Left ventricle myocardium superior (tissue), 1 donor: ENCODE results near the gene DPP9. TPM values are rescaled to one million over a fixed set of nuclear protein-coding genes. Genes with fewer than 3 reads are reported as not detected.
"Not testable (repeated sequence)": the region's sequence is repeated elsewhere in the genome, so short reads cannot be mapped to it uniquely, and the experiment has no call there.

Experiments
- ATAC-seq: fragments of 200-7000 bp; cut with Tn5 transposase; one replicate; pipeline ENCODE4 v1.9.1; 2020; ENCODE audit warnings: mild to moderate bottlenecking, moderate library complexity
- DNase-seq: peaks from one replicate; pipeline ENCODE4 v3.0.0-alpha.2; 2020
- intact Hi-C: fragments of 100-400 bp; cut with micrococcal nuclease; formaldehyde crosslinking; loops from one replicate; pipeline ENCODE4 v1.11.0; 2022
- total RNA-seq: library from RNA; stranded (reverse); fragmentation: NEBNext Ultra II Directional; extraction: Animal tissue kit (Norgen Biotek cat#: 25700); gene quantifications from one replicate; pipeline ENCODE4 v1.2.1, GENCODE V29; 2021
- donor health status: DM: no; HTN: yes; CAD: no; lungs with severe emphysema.

Gene DPP9
- total RNA-seq, 1 donor from 2014 or later: 53.9 TPM

DNA sequence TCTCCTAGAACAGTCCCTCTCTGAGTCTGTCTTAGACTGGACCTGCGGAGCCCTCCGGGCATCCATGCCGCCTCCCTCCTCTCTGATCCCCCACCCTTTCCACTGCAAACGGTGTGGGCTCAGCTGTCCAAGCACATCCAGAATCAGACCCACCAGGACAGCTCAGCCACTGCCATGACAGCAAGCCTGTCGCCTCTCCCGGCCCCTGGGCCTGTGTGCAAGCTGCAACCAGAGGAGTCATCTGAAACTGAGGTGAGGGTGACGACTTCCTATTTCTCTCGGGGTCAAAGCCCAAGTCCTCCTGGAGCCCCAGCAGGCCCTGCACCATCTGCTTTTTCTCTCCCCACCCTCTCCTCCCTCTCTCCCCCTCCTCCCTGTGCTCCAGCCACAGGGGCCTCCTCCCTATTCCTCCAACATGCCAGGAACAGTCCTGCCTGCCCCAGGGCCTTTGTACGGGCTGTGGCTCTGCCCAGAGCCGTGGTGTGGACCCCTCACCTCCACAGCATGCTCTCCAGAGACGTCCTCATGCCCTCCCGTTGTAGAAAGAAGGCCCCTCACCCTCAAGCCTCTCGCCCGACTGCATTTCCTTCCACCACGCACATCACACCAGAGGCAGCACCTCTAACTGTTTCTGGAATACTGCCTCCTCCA, 30.0 kb downstream of the DPP9 start:
- intact Hi-C loops: no loop called here
- ATAC-seq: no peak
- no peak for DNase-seq

DNA sequence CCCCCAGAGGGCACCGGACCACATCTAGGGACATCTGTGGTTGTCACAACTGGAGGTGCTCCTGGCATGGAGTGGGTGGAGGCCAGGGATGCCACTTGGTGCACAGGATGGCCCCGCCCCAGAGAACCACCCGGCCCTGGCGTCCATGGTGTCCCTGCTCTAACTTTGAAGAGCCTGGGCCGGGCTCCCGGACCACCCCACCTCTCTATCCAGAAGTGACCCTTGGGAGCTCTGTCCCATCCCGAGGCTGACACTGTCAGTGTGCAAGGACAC, 30.6 kb downstream of the DPP9 start:
- ATAC-seq: no peak
- intact Hi-C loops: no loop called here
- DNase-seq: no peak

DNA sequence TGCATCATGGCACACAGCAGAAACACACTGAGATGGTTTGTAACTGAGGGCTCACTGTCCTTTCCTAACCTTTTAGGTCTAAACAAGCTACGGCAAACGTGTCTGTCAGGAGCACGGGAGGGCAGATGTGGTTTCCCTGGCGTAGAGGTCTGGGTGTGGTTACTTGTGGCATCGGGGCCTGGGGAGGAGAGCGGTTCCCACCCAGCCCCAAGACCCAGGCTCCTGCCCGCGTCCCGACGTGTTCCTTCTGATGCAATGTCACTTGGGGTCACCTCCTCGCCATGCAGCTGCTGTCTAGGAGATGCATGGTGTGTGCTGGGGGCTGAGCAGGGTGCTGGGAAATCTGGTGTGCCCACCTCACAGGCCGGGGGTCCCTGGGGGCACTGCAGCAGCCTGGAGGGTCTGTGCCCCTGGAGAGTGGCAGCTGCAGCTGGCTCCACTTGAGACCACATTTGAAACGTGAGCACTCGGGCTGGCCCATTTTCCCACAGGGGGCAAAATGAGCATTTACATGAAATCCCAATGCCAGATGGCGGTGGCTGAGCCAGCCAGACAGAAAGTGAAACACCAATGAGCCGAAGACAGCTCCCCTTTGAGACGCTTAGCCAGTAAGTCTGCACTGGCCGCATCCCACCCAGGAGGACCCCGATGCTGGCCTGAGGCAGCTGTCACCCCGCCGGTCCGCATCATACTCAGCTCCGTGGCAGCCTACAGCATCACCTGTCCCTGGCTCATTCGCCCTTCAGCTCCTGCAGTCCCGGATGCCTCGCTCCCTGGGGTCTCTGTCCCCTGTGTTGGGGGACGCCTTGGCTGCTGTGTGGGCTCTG, 31.2 kb downstream of the DPP9 start:
- intact Hi-C loops: no loop called here
- no peak for ATAC-seq
- no peak for DNase-seq

DNA sequence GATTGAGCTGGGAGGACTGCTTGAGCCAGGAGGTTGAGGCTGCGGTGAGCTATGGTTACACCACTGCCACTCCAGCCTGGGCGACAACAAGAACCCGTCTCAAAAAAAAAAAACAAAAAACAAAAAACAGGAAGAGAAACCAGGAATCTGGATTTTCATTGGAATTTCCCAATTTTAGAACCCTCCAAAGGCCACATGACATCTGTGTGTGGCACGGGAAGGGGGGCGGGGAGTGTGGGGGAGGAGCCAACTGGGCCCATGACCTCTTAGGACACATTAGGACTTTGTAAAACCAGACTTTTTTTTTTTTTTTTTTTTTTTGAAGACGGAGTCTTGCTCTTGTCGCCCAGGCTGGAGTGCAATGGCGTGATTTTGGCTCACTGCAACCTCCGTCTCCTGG, 32.3 kb downstream of the DPP9 start:
- no peak for ATAC-seq
- DNase-seq: no peak
- intact Hi-C loops: no loop called here

DNA sequence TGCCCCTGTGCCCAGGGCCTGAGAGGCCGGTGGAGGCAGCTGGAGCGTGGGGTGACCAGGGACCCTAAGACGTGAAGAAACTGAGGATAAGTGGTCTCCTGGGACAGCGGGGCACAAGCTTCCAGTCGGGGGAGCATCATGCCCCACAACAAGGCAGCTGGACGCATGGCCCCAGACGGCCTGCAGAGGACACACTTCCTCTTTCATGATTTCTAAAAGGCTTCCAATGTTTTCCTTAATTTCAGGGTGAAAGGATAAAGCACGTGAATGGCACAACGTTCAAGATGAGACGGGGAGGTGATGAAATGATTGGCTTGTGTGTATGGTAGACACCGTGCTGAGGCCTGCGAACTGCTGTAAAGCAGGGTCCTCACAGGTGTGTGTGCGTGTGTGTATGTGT, 33.3 kb downstream of the DPP9 start:
- intact Hi-C loops: no loop called here
- DNase-seq (no peak), ATAC-seq (no peak)

DNA sequence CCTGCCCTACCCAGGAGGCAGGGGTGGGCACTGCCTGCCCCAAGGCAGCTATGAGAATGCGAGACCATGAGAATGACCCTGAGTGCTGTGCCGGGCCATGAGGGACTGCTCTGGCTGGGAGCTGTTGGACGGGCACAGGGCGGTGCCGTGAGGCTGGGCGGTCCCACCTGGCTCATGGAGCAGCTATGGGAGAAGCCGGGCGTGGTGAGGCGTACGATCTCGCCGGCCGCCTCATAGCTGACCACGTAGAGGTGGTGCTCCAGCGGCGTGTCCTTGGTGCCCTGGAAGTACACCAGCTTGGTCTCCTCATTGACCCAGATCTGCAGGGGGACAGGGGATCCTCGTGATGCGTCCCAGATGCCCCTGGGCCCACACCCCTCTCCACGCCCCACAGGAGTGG, 34.2 kb downstream of the DPP9 start:
- intact Hi-C loops: no loop called here
- ATAC-seq (no peak), DNase-seq (no peak)

DNA sequence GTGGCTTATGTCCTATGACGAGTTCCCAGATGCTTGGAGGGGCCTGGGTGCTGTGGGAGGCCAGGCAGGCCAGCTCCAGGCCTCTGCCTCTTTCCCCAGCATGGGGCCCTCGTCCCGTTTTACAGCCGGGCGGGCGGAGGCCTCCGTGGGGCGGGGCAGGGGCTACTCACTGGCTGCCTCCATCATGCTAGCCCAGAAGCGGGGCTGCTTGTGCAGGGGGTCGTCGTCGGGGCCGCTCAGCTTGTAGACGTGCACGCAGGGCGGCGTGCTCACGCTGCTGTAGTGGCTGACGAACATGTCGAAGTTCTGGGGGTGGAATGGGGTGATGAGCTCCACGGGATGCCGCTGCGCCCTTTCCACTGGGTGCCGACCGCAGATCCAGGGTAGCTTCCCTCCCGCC, 35.1 kb downstream of the DPP9 start:
- no peak for ATAC-seq
- intact Hi-C loops: no loop called here
- DNase-seq: no peak

DNA sequence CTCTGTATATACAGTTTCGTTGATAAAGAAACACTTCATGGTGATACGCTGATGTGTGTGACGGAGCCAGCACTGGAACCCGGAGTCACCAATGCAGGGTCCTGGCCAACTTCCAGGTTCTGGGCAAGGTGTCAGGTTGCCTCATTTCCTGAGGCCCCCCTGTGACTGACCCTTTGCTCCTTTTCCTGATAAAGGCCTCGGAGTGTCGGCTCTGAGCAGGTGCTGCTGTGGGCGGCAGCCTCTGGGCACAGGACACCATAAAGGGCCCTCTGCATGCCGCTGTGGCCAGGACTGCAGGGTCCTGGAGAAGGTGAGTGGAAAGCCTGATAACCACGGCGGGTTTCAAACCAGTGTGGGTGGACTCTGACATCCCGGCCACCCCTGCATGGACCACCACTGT, 36.2 kb downstream of the DPP9 start:
- intact Hi-C loops: no loop called here
- ATAC-seq (peak; percentile 49), DNase-seq (peak; percentile 52)

DNA sequence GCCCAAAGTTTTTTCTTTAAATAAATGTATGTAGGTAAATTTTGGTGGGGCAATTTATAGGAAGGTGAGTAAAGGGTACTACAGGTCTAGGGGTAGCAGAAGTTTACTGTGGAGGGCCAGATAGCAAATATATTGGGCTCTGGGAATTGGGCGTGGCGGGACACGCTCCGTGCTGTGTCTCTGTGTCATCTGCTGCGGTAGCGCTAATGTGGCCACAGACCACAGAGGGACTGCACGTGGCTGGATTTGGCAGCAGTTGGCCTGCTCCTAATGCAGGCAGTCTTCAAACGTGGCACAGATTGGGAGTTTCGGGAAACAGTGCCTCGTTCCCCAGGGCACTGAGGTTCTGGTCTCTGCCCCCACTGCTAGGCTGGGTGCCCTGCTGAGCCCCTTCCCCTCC, 36.9 kb downstream of the DPP9 start:
- intact Hi-C loops: no loop called here
- no peak for DNase-seq
- no peak for ATAC-seq

DNA sequence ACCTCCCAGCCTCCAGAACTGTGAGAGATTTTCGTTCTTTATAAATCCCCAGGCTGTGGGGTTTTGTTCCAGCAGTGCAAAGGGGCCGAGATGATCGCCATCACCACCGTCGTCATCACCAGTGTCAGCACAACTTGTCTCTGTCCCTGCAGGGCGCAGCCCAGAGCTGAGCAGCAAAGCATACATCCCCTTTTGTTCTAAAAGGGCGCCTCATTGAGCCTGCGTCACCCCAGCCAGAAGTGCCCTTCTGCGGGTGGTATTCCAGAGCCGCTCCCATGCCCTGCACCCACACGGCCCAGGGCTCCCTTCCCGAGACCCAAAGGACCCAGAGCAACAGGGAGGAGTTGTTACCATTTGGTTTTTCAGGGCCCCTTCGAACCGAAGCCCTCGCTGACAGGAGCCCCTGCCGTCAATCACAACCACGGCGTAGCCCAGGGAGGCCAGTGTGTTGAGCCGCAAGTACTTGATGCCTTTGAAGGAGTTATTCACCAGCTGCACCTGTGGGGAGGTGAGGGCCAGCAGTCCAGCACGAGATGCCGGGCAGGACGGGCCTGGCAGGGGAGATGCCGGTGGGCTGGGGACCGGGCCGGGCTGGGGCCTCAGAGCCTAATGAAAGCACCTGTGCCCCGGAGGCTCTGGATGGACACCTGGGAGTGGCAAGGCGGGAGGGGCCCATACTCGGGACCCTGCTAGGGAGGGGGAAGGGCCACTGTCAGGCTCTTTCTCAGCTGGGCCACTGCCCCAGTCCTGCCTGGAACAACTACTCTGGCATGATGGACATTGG, 39.1 kb downstream of the DPP9 start:
- ATAC-seq (no peak), DNase-seq (no peak)
- intact Hi-C loops: no loop called here

DNA sequence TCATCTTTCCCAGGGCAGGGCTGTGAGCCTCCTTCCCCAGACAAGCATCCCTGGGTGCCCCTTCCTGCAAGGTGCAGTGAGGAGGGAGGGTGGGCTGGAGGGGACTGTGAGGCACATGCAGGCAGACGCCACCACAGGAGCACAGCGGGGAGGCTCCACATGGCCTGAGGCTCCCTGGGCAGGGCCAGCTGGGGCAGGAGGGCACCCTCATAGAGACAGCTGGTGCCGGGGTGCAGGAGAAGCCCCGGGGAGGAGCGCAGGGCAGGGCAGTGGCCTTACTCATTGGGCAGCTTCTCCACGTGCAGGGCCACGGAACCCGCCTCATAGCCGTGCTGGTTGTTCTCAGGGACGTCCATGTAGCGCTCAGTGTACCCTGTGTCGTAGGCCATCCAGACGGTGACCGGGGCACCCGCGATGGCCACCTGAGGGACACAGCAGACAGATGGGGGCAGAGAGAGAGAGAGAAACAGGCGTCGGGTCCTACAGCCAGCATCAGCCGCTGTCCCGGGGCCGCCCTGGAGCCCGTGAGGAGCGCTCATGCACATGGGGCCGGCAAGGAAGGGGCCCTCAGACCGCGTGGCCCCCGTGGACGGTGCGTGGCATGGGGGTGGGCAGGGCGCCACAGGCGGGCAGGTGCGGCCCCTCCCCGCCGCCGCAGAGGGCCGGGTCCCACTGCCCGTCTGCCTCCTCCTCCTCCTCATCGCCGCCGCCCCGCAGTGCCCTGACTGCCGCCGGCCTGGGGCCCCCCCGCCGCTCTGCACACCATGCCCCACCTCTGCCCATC, 41.0 kb downstream of the DPP9 start:
- intact Hi-C loops: no loop called here
- no peak for ATAC-seq
- DNase-seq: no peak

DNA sequence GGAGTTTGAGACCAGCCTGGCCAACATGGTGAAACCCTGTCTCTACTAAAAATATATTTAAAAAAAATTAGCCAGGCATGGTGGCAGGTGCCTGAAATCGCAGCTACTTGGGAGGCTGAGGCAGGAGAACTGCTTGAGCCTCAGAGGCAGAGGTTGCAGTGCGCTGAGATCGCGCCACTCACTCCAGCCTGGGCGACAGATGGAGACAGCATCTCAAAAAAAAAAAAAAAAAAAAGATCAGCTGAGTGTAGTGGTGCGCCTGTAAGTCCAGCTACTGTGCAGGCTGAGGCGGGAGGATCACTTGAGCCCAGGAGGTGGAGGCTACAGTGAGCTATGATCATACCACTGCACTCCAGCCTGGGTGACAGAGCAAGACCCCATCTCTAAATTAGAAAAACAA, 43.6 kb downstream of the DPP9 start:
- ATAC-seq, DNase-seq, intact Hi-C loops: not testable (repeated sequence)

DNA sequence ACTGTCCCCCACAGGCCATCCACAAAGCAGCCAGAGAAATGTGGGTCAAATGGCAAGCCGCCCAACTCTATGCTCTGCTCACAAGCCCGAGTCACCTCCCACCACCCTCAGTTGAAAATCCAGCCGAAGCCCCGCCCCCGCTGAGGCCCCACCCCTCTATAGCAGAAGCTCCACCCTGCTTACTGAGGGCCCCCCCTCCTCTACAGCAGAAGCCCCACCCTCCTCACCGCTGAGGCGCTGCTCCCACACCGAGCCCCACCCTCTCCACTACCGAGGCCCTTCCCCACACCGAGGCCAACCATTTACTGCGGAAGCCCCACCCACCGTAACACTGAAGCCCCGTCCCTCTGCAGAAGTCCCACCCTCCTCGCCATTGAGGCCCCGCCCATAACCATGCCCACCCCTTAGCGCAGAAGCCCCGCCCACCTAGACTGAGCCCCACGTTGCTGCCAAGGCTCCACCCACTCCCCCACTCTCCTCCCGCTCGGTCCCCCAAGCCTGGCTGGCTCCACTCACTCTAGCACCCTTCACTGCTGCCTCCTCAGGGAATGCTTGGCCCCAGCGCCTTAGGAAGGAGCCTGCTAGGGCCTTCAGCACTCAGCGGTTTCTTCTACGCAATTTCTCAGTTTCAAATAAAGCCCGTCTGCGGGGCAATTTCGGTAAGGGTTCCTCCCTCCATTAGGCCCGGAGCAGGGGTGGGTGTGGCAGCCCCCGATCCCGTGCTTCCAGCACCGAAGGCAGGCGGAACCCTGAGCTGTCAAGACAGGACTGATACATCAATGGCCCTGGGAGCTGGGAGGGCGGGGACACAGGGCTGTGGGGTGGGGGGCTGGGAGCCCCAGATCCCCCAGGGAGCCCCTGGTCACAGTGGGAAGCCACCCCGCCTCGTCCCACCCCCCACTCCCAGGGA, 44.5 kb downstream of the DPP9 start:
- ATAC-seq (peak; percentile 7), DNase-seq (no peak)
- intact Hi-C loops: no loop called here

DNA sequence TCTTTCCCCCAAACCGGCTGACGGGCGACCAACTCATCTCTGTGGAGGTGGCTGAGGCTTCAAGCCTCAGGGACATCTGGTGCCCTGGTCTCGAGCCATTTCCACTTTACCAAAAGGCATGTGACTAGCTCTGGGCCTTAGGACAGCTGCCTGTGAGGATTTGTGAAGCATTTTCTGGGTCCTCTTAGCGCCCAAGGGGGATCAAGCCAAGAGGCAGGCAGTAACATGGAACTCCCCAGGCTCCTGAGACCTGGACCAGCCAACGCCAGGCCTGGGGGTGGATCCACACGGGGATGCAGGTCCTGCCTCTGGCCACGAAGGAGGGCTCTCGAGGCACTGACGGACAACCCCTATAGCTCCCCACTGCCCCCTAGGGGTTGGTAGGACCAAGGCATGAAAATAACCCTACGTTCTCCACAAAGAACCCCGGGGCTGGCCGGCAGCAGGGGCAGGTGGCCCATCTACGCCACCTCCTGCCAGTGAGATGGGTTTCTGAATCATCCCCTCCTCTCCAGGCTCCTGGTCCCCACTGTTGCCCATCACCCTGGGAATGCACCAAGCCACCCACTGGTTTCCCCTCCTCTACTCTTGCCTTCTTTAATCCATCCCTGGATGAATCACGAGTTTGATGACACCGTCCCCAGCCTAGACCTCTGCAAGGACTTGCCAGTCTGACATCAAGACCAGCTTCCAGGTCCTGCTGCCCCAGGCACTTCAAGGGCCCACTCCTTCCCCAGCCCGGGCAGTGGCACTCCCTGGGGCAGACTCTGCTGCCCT, 46.5 kb downstream of the DPP9 start:
- ATAC-seq: peak; percentile 67
- intact Hi-C loops: no loop called here
- DNase-seq: peak; percentile 65

DNA sequence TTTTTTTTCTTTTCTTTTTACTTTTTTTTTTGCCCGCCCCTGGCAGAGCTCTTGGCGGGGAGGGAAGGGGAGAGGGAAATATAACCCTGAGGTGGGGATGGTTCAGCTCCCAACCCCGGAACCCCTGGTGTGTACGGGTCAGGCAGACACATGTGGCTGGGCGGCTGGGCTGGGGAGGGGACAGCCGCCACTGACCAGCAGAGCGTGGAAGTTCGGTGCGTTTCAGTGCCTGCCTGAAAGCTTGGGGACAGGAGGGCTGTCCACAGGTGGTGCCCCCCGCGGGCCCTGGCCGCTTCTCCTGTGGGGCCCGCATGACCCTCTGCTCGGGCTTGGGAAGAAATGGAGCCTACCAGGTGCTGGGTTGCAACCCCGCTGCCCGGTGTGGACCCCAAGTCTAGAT, 48.3 kb downstream of the DPP9 start:
- no peak for ATAC-seq
- DNase-seq: no peak
- intact Hi-C loops: no loop called here

DNA sequence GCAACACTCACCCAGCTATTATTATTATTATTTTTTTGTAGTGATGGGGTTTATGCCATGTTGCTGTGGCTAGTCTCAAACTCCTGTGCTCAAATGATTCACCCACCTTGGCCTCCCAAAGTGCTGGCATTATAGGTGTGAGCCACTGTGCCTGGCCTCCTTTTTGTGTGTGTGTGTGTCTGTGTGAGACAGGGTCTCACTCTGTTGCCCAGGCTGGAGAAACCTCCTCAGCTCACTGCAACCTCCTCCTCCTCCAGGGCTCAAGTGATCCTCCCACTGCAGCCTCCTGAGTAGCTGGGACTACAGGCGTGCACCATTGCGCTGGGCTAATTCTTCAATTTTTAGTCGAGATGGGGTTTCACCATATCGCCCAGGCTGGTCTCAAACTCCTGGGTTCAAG, 49.9 kb downstream of the DPP9 start:
- ATAC-seq (no peak), DNase-seq (no peak)
- intact Hi-C loops: no loop called here

DNA sequence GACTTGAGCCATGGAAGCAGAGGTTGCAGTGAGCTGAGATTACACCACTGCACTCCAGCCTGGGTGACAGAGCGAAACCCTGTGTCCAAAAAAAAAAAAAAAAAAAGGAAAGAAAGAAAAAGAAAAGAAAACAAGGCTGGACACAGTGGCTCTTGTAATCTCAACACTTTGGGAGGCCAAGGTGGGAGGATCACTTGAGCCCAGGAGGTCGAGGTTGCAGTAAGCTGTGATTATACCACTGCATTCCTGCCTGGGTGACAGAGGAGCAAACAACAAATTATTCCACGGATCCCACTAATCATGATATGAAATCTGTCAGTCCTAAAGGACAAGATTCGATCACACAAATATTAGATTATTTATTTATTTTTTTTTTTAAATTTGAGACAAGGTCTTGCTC, 50.4 kb downstream of the DPP9 start:
- DNase-seq: no peak
- ATAC-seq: no peak
- intact Hi-C loops: no loop called here
